HG02981 (cell line): ENCODE data around the gene CASP2.
A peak's percentile ranks its signal among the peaks of the same experiment; 100 is the strongest.

Source experiments
- ATAC-seq: cut with Tn5 transposase; IDR thresholded peaks from one replicate; pipeline ENCODE4 v1.9.1; 2021; ENCODE audit warnings: mild to moderate bottlenecking, moderate library complexity; ENCODE audit not compliant: unreplicated experiment

Gene CASP2

GRCh38 chr7:143287935-143288826 is at the start of gene CASP2:
Gene CASP2, plus strand, starts transcription at chr7:143288351. Its CDS starts 105 bp downstream, at chr7:143288456.
- ATAC-seq: peak; percentile 90

DNA sequence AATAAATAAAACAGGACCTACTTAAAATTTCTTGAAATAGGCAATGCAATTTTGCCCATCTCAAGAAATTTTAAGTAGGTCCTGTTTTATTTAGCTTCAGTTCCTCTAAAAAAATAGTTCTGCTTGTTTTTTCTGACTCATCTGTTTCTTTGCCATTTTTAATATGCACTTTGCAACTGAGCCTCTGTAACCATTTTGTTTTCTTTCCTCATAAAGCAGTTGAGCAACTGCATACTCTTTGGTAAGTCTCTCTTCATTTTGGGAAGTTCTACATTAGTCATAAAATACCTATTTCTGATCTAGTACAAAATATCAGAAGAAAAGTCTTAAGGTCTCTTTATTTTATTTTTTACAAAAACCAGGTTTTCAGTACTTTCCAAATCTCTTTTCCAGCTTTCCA is 48.3 kb upstream of the CASP2 start:
- no peak for ATAC-seq

- peak; percentile 98 for ATAC-seq
Measured at GRCh38 chr7:143240291-143241168, 47.6 kb upstream of the CASP2 start.

GRCh38 chr7:143242306-143242705 is 45.8 kb upstream of the CASP2 start:
- ATAC-seq: no peak

DNA sequence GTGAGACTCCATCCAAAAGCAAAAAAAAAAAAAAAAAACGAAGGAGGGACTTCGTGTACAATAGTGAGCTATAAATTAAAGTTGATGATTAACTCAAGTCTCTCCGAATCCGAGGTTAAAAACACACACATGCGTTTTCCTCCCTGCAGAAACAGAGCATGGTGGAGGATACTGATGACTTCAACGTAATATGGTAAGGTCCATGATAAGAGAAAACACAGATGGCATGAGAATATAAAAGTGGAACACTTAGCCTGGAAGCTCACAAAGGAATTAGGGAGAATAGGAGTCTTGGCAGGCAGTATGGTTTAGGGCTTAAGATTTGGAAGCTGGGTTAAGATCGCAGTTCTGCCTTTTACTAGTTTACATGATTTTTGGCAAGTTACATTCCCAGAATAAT is 45.0 kb upstream of the CASP2 start:
- no peak for ATAC-seq

DNA sequence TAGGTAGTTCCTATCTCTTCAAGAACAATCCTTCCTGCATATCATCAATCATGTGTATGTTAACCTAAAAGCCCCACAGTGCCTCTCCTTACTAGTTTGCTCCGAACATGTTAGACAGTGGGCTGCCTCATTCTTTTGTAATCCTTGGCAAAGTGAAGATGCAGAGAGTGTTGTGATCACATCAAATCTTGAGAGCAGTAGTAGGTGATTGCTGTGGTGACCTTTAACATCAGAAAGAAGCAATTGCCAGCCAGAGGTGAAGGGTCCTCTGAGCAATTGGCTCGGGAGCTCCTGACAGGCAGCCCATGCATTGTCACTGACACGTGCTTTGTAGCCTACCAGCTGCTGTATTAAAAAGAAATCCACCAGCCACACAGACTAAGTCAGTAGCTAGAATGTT is 44.5 kb upstream of the CASP2 start:
- ATAC-seq: no peak

GRCh38 chr7:143244321-143244720 is 43.8 kb upstream of the CASP2 start:
- no peak for ATAC-seq

DNA sequence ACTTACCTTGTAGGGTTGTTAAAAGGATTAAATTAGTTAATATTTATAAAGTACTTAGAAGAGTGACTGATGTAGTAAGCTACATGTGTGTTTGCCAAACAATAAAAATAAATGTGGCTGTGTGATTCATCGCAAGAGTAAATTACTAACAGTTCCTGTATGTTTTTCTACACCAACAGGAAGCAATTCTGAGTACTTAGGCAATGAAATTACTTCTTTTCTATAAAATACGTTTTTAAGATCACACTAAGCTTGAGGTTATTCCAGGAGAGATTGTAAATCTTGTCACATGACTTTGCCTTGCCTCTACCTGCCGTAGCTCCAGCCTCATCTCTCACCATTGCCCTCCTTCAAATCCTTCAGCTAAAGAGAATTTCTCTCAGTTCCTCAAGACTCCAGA is 43.0 kb upstream of the CASP2 start:
- no peak for ATAC-seq

DNA sequence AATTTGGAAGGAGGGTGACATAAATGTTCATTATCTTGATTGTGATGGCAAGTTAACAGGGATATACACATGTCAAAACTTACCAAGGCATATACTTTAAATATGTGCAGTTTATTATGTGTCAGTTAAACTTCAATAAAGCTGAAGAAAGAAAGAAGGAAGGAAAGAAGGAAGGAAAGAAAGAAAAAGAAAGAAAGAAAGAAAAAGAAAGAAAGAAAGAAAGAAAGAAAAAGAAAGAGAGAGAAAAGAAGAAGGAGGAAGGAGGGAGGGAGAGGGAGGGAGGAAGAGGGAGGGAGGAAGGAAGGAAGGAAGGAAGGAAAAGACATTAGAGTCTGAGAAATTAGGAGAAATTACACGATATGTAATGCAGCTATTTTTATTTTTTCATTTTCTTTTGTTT is 40.8 kb upstream of the CASP2 start:
- no peak for ATAC-seq

- ATAC-seq: no peak
Measured at GRCh38 chr7:143248761-143249354, 39.3 kb upstream of the CASP2 start.

DNA sequence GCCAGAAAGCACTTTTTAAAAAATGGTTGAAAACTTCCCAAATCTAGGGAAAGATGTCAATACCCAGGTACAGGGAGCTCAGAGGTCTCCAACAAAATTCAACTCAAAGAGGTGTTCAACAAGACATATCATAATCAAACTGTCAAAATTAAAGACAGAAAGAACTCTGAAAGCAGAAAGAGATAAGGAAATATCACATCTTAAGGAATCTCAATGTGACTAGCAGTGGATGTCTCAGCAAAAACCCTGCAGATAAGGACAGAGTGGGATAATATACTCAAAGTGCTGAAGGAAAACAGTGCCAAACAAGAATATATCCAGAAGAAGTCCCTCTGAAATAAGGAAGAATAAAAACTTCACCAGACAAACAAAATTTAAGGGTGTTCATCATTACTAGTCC is 38.0 kb upstream of the CASP2 start:
- ATAC-seq: no peak

GRCh38 chr7:143250822-143251221 is 37.3 kb upstream of the CASP2 start:
- ATAC-seq: no peak

GRCh38 chr7:143252006-143252405 is 36.1 kb upstream of the CASP2 start:
- ATAC-seq: no peak

GRCh38 chr7:143255564-143255963 is 32.6 kb upstream of the CASP2 start:
- ATAC-seq: no peak

DNA sequence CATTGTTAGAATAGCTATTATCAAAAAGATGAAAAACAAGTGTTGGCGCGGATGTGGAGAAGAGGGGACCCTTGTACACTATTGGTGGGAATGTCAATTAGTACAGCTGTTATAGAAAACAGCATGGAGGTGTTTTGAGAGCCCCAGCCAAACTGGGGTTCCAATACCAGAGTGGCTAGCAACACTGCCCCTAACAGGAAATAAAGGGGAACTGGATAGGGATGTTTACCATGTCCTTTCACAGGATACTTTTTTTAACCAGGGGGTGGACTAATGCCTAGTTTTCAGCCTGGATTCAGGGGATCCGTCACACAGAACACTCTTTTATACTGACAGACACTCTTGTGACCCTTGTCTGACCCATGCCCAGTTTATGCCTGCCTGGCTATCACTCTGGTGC is 31.8 kb upstream of the CASP2 start:
- ATAC-seq: no peak

GRCh38 chr7:143256932-143257331 is 31.2 kb upstream of the CASP2 start:
- ATAC-seq: peak; percentile 74

DNA sequence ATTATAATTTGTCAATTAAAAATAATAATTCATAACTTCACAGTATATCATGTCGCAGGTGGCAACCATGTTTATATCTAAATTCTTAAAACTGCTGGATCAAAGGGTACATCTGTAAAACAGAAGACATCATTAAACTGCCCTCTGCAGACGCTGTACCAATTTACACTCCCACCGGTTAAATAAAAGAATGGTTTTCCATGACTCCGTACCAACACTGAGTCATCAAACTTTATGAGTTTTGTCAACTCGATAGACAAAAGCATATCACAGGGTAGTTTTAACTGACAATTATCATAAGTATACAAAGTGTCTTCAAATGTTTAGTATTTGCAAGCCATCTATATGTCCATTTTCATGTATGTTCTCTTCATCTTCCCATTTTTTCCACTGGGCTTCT is 30.6 kb upstream of the CASP2 start:
- ATAC-seq: no peak

DNA sequence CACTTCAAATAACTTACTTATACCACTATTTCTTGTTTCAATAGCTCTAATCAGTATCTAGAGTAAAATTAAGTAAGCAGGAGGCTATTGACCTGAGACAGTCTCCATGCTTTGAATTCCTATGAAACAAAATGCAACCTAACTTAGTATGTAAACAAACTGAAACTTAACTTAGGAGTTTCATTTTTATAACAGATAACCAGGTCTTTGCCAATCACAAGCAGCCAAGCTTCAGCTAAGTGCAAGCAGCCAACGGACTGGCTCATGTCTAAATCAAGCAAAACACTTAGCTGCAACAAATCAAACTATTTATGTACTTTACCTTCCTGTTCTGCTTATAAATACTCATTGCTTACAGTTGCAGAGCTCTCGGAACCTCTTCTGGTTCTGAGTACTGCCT is 29.3 kb upstream of the CASP2 start:
- peak; percentile 29 for ATAC-seq

GRCh38 chr7:143259765-143260164 is 28.4 kb upstream of the CASP2 start:
- ATAC-seq: no peak

GRCh38 chr7:143261901-143262300 is 26.2 kb upstream of the CASP2 start:
- no peak for ATAC-seq
